PC-9 (cell line): ENCODE results near the gene KCNH1.

ENCODE experiments used
- CTCF ChIP-seq: fragments of 200-600 bp; sonication (generic); conservative IDR thresholded peaks from 2 replicates; pipeline ENCODE4 v1.6.1; 2017; ENCODE audit warnings: mixed run types, antibody characterized with exemption, mild to moderate bottlenecking, moderate library complexity
- EZH2 ChIP-seq: fragments of 200-600 bp; sonication (generic); IDR thresholded peaks from 2 replicates; pipeline ENCODE4 v1.8.0; 2017; ENCODE audit warnings: antibody characterized with exemption, low read depth

- TF ChIP-seq CTCF = no peak
- no peak for TF ChIP-seq EZH2
Observed at GRCh38 chr1:210698661-210699060, 435.3 kb downstream of the KCNH1 start.
